Measurements from ENCODE around the gene CDH20. TPM values are rescaled to one million over a fixed set of nuclear protein-coding genes. Genes with fewer than 3 reads are reported as not detected.

Gene CDH20
- total RNA-seq, 4 donors from 2014 or later = 0.14 TPM; not detected in 3

DNA sequence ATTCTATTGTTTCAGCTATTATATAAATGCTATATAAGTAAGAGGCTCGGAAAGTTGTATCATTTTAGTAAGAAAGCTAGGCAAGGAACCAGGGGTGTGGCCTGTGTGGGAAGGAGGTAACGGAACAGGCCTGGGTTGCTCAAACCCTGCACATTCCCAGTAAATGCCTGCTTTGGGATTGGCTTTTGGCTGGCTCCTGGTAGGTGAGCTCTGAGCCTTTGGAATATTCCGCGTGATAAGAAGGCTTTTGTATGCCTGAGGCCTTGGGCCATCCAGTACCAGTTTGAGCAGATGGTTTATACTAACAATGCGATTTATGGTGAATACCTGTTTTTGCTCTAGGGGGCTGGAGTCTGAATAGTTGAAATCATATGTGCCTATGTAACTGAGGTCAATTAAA, 42.6 kb upstream of the CDH20 start:
- H3K27ac ChIP-seq = no peak overlapping the region
- in situ Hi-C loops (cut with MboI; ENCODE audit: low pct_ligation_motif_present in 1 of 4, low pct_unique_long_range_greater_than_20kb in 1 of 4, low sequenced_read_pairs in 3 of 4) (no loop called here), intact Hi-C loops (cut with DNase I; ENCODE audit: low total_unique reads) (no loop called here)
- TF ChIP-seq POLR2AphosphoS5 (IDR thresholded peaks at IDR 0.05) (no peak), POLR2A (IDR thresholded peaks at IDR 0.05) (no peak), EP300 (IDR thresholded peaks at IDR 0.05; ENCODE audit: low read depth) (no peak)
- TF ChIP-seq, protein P1, sequence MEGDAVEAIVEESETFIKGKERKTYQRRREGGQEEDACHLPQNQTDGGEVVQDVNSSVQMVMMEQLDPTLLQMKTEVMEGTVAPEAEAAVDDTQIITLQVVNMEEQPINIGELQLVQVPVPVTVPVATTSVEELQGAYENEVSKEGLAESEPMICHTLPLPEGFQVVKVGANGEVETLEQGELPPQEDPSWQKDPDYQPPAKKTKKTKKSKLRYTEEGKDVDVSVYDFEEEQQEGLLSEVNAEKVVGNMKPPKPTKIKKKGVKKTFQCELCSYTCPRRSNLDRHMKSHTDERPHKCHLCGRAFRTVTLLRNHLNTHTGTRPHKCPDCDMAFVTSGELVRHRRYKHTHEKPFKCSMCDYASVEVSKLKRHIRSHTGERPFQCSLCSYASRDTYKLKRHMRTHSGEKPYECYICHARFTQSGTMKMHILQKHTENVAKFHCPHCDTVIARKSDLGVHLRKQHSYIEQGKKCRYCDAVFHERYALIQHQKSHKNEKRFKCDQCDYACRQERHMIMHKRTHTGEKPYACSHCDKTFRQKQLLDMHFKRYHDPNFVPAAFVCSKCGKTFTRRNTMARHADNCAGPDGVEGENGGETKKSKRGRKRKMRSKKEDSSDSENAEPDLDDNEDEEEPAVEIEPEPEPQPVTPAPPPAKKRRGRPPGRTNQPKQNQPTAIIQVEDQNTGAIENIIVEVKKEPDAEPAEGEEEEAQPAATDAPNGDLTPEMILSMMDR (IDR thresholded peaks at IDR 0.05) = no peak
- H3K27me3 ChIP-seq = no peaks in the 10 kb centered on the region
- WGBS, 2 donors (ENCODE audit: low coverage in 1 of 2) = 83 to 96% methylated on average over 2 to 5 of the region's 5 CpGs
- H3K4me3 ChIP-seq = no peak overlapping the region
- DNase-seq = no peak
- H3K4me1 ChIP-seq = peaks cover 0 to 4% (median 0%) of the 10 kb centered on the region in 4 donors
- H3K9me3 ChIP-seq = no peaks in the 10 kb centered on the region
- H3K36me3 ChIP-seq = no peaks in the 10 kb centered on the region

DNA sequence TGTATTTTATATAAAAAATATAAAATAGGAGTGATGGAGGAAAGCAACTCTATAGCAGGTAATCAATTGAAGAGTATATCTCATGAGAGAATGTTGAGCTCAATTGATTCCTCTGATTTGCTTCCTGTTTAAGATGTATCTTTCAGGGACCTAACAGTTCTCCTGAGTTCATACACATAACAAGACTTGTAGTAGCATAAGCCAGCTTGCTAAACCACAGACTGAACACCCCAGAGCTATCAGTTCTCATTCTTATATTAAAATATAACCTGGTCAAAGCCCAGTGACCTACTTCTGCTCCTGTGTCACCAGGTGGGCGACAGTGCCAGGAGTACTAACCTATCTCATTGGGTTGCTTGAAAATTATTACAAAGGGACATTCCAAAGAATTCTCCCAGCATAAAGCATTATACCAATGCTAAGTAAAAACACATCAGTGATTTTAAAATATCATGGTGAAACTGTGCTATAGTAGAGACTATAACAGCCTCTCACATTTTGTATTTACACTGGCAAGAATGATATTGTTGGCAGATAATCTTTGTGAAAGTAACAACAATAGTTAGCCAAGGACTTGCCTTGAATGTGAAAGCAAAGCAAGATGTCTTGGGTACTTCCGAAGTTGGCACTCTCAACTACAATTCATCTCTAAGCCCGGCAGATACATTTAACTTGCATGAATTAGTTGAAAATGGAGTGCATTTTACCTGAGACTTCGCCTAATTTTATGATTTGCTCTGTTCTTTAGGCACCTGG, 40.8 kb upstream of the CDH20 start:
- no peak overlapping the region for H3K4me3 ChIP-seq
- 79 to 93% methylated on average over 4 of the region's 4 CpGs for WGBS, 2 donors (ENCODE audit: low coverage in 1 of 2)
- H3K4me1 ChIP-seq = peaks cover 0 to 4% (median 0%) of the 10 kb centered on the region in 4 donors
- H3K27ac ChIP-seq = no peak overlapping the region
- intact Hi-C loops (cut with DNase I; ENCODE audit: low total_unique reads) = no loop called here
- DNase-seq = no peak
- no peaks in the 10 kb centered on the region for H3K36me3 ChIP-seq
- in situ Hi-C loops (cut with MboI; ENCODE audit: low pct_ligation_motif_present in 1 of 4, low pct_unique_long_range_greater_than_20kb in 1 of 4, low sequenced_read_pairs in 3 of 4) = no loop called here
- no peaks in the 10 kb centered on the region for H3K9me3 ChIP-seq
- TF ChIP-seq, protein P1 (IDR thresholded peaks at IDR 0.05) = no peak
- TF ChIP-seq EP300 (IDR thresholded peaks at IDR 0.05; ENCODE audit: low read depth) (no peak), POLR2A (IDR thresholded peaks at IDR 0.05) (no peak), POLR2AphosphoS5 (IDR thresholded peaks at IDR 0.05) (no peak)
- H3K27me3 ChIP-seq = no peaks in the 10 kb centered on the region

DNA sequence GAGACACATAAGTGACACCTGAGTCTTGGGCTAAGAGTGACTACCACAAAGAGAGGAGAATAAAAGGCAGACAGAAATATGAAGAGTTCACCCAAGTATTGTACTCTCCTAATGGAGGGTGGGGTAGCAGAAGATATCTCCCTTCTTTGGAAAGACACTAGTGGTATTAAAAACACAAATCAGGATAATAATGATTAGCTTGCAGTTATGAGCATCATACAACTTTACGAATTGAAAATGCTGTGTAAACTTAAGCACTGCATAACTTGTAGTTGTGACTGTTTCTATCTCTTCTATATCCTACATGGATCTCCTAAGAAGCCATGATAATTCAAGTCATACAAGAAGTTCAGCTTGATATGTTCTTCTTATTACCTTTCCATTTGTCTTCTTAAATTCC, 38.1 kb upstream of the CDH20 start:
- in situ Hi-C loops (cut with MboI; ENCODE audit: low pct_ligation_motif_present in 1 of 4, low pct_unique_long_range_greater_than_20kb in 1 of 4, low sequenced_read_pairs in 3 of 4) (no loop called here), intact Hi-C loops (cut with DNase I; ENCODE audit: low total_unique reads) (no loop called here)
- TF ChIP-seq POLR2A (IDR thresholded peaks at IDR 0.05) (no peak), POLR2AphosphoS5 (IDR thresholded peaks at IDR 0.05) (no peak)
- DNase-seq = no peak
- Histone ChIP-seq H3K27ac (no peak overlapping the region), H3K4me1 (peaks cover 0 to 4% (median 0%) of the 10 kb centered on the region in 4 donors), H3K36me3 (no peaks in the 10 kb centered on the region), H3K9me3 (no peaks in the 10 kb centered on the region), H3K27me3 (no peaks in the 10 kb centered on the region), H3K4me3 (no peak overlapping the region)
- WGBS, 2 donors (ENCODE audit: low coverage in 1 of 2) = 83 to 85% methylated on average over 1 of the region's 1 CpG

DNA sequence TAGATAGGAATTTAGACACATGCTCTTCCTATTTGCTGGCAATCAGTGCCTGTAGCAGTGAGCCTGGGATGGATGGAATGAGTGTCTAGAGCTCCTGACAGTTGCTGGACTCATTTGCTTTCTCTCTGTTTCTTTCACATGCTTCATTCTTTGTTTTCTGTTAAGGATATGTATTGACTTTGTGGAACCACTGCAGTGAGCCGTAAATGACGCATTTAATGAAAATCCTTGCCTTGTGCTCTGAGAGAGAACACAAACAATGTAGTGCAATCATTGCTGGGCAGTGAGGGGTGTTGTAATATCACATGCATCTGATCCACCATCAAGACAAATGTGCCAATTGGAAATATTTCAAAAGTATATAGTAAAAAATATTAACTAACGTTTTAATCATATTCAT, 25.2 kb upstream of the CDH20 start:
- 77 to 83% methylated on average over 3 of the region's 3 CpGs for WGBS, 2 donors (ENCODE audit: low coverage in 1 of 2)
- Histone ChIP-seq H3K4me3 (no peak overlapping the region), H3K27ac (no peak overlapping the region), H3K27me3 (no peaks in the 10 kb centered on the region), H3K36me3 (no peaks in the 10 kb centered on the region), H3K4me1 (no peaks in the 10 kb centered on the region), H3K9me3 (no peaks in the 10 kb centered on the region)
- in situ Hi-C loops (cut with MboI; ENCODE audit: low pct_ligation_motif_present in 1 of 4, low pct_unique_long_range_greater_than_20kb in 1 of 4, low sequenced_read_pairs in 3 of 4) (no loop called here), intact Hi-C loops (cut with DNase I; ENCODE audit: low total_unique reads) (no loop called here)
- DNase-seq = no peak
- TF ChIP-seq, protein P1 (IDR thresholded peaks at IDR 0.05) = no peak
- no peak for TF ChIP-seq EP300 (IDR thresholded peaks at IDR 0.05; ENCODE audit: low read depth)

Data from transverse colon (tissue), 4 donors.